HEK293 (cell line): ENCODE results near the gene SUPT3H.

ENCODE experiments used
- CTCF ChIA-PET: fragments of 350-600 bp; formaldehyde crosslinking; extraction: SDS; loops from one replicate; lab custom pipeline; 2021; ENCODE audit warnings: antibody characterized with exemption; lab: Yijun Ruan, JAX
- POLR2A ChIA-PET: fragments of 300-600 bp; formaldehyde crosslinking; extraction: SDS; loops from one replicate; lab custom pipeline; 2020; ENCODE audit warnings: antibody characterized with exemption, inconsistent platforms; lab: Yijun Ruan, JAX
- H3K27ac ChIP-seq: fragments of 200-500 bp; sonication (Bioruptor generic); 2 replicates; pipeline ENCODE4 v1.5.1; 2014; ENCODE audit warnings: low read depth, low read length, control low read depth, inconsistent platforms; ENCODE audit errors: extremely low read depth
- H3K36me3 ChIP-seq, 2 experiments: fragments of 200-500 bp in 1 of 2; sonication (Bioruptor generic) in 1 of 2; 1 replicate in 1 of 2; 2 replicates in 1 of 2; pipeline ENCODE4 v1.5.1; 2014 to 2017; ENCODE audit warnings: inconsistent platforms in 2 of 2, low read length in 2 of 2; ENCODE audit not compliant: control insufficient read depth in 2 of 2, insufficient read depth in 1 of 2
- H3K4me1 ChIP-seq: fragments of 200-500 bp; sonication (Bioruptor generic); 2 replicates; pipeline ENCODE4 v1.5.1; 2014; ENCODE audit warnings: mild to moderate bottlenecking, low read length, inconsistent platforms; ENCODE audit not compliant: control insufficient read depth, insufficient read depth
- H3K4me3 ChIP-seq: 2 replicates; pipeline ENCODE4 v1.5.1; 2011; ENCODE audit warnings: low read depth, mild to moderate bottlenecking, control low read depth, low read length, moderate library complexity
- H3K9me3 ChIP-seq: fragments of 200-500 bp; sonication (Bioruptor generic); 2 replicates; pipeline ENCODE4 v1.5.1; 2014; ENCODE audit warnings: low read depth, low read length, inconsistent platforms; ENCODE audit not compliant: control insufficient read depth, insufficient read depth
- ATF2 ChIP-seq: fragments of 450-650 bp; formaldehyde crosslinking; IDR thresholded peaks from 2 replicates; pipeline ENCODE4 v1.5.1; 2016; ENCODE audit warnings: missing biosample characterization, missing genetic modification characterization, low read depth
- ELK4 ChIP-seq: IDR thresholded peaks from 2 replicates; pipeline ENCODE4 v1.6.1; 2011; ENCODE audit warnings: mild to moderate bottlenecking, low read depth, low read length, borderline replicate concordance
- SP3 ChIP-seq: fragments of 450-650 bp; formaldehyde crosslinking; IDR thresholded peaks from 2 replicates; pipeline ENCODE4 v1.5.1; 2016; ENCODE audit warnings: missing biosample characterization, missing genetic modification characterization
- ZBTB21 ChIP-seq: fragments of 450-650 bp; formaldehyde crosslinking; IDR thresholded peaks from 2 replicates; pipeline ENCODE4 v1.5.1; 2017; ENCODE audit warnings: missing biosample characterization, missing genetic modification characterization
- ZFP69B ChIP-seq: fragments of 450-650 bp; formaldehyde crosslinking; IDR thresholded peaks from 2 replicates; pipeline ENCODE4 v1.5.1; 2016; ENCODE audit warnings: missing biosample characterization, missing genetic modification characterization
- ZNF155 ChIP-seq: fragments of 450-650 bp; formaldehyde crosslinking; IDR thresholded peaks from 2 replicates; pipeline ENCODE4 v1.5.1; 2016; ENCODE audit warnings: missing biosample characterization, missing genetic modification characterization
- ZNF26 ChIP-seq: fragments of 450-650 bp; formaldehyde crosslinking; IDR thresholded peaks from 2 replicates; pipeline ENCODE4 v1.5.1; 2016; ENCODE audit warnings: missing biosample characterization, missing genetic modification characterization
- ZNF280C ChIP-seq: fragments of 450-650 bp; formaldehyde crosslinking; IDR thresholded peaks from 2 replicates; pipeline ENCODE4 v1.5.1; 2016; ENCODE audit warnings: missing biosample characterization, missing genetic modification characterization
- ZNF302 ChIP-seq: fragments of 450-650 bp; formaldehyde crosslinking; IDR thresholded peaks from 2 replicates; pipeline ENCODE4 v1.5.1; 2016; ENCODE audit warnings: missing biosample characterization, missing genetic modification characterization, low read depth
- ZNF354C ChIP-seq: fragments of 450-650 bp; formaldehyde crosslinking; IDR thresholded peaks from 2 replicates; pipeline ENCODE4 v1.5.1; 2016; ENCODE audit warnings: missing biosample characterization, missing genetic modification characterization, low read depth, borderline replicate concordance
- ZNF449 ChIP-seq: fragments of 450-650 bp; formaldehyde crosslinking; IDR thresholded peaks from 2 replicates; pipeline ENCODE4 v1.5.1; 2017; ENCODE audit warnings: missing biosample characterization, mild to moderate bottlenecking, missing genetic modification characterization, moderate library complexity
- ZNF530 ChIP-seq: fragments of 450-650 bp; formaldehyde crosslinking; IDR thresholded peaks from 2 replicates; pipeline ENCODE4 v1.5.1; 2016; ENCODE audit warnings: low read depth, missing biosample characterization, missing genetic modification characterization
- ZNF544 ChIP-seq: fragments of 450-650 bp; formaldehyde crosslinking; IDR thresholded peaks from 2 replicates; pipeline ENCODE4 v1.5.0; 2017; ENCODE audit warnings: missing biosample characterization, missing genetic modification characterization
- ZNF561 ChIP-seq: fragments of 450-650 bp; IDR thresholded peaks from 2 replicates; pipeline ENCODE4 v1.5.1; 2018; ENCODE audit warnings: missing biosample characterization, missing genetic modification characterization, borderline replicate concordance
- ZNF600 ChIP-seq: fragments of 450-650 bp; formaldehyde crosslinking; IDR thresholded peaks from 2 replicates; pipeline ENCODE4 v1.5.1; 2016; ENCODE audit warnings: missing biosample characterization, missing genetic modification characterization
- ZNF623 ChIP-seq: fragments of 450-650 bp; formaldehyde crosslinking; IDR thresholded peaks from 2 replicates; pipeline ENCODE4 v1.5.1; 2016; ENCODE audit warnings: missing biosample characterization, missing genetic modification characterization
- ZNF629 ChIP-seq: fragments of 450-650 bp; formaldehyde crosslinking; IDR thresholded peaks from 2 replicates; pipeline ENCODE4 v1.5.1; 2017; ENCODE audit warnings: missing biosample characterization, missing genetic modification characterization
- ZNF664 ChIP-seq: fragments of 450-650 bp; formaldehyde crosslinking; IDR thresholded peaks from 2 replicates; pipeline ENCODE4 v1.5.1; 2016; ENCODE audit warnings: missing biosample characterization, missing genetic modification characterization
- ZNF677 ChIP-seq: fragments of 450-650 bp; IDR thresholded peaks from 2 replicates; pipeline ENCODE4 v1.5.0; 2018; ENCODE audit warnings: missing biosample characterization, mild to moderate bottlenecking, missing genetic modification characterization, moderate library complexity
- ZNF701 ChIP-seq: fragments of 450-650 bp; formaldehyde crosslinking; IDR thresholded peaks from 2 replicates; pipeline ENCODE4 v1.5.1; 2016; ENCODE audit warnings: missing biosample characterization, missing genetic modification characterization
- ZNF76 ChIP-seq: fragments of 450-650 bp; formaldehyde crosslinking; IDR thresholded peaks from 2 replicates; pipeline ENCODE4; 2016; ENCODE audit warnings: low read depth, missing biosample characterization, missing genetic modification characterization, borderline replicate concordance
- ZNF777 ChIP-seq: fragments of 450-650 bp; formaldehyde crosslinking; IDR thresholded peaks from 2 replicates; pipeline ENCODE4 v1.5.1; 2017; ENCODE audit warnings: missing biosample characterization, missing genetic modification characterization, borderline replicate concordance
- ZSCAN18 ChIP-seq: fragments of 450-650 bp; formaldehyde crosslinking; IDR thresholded peaks from 2 replicates; pipeline ENCODE4 v1.5.1; 2016; ENCODE audit warnings: missing biosample characterization, missing genetic modification characterization

Gene SUPT3H

GRCh38 chr6:45132059-45132458 lies 245.7 kb downstream of the SUPT3H start (continued):
- TF ChIP-seq ZNF280C (no peak), SP3 (tag by site-specific recombination) (no peak), ZSCAN18 (tag by site-specific recombination) (no peak)
- TF ChIP-seq, all 188 proteins: peak for 0

- Histone ChIP-seq H3K36me3 (no peaks in the 10 kb centered on the region), H3K4me1 (no peaks in the 10 kb centered on the region), H3K9me3 (no peaks in the 10 kb centered on the region), H3K4me3 (no peak overlapping the region), H3K27ac (no peak overlapping the region)
- ChIA-PET CTCF (no interaction called here), POLR2A (interaction anchor here (0.7 kb wide), 1 partner anchor 291 kb away, joined by 3 read pairs; no protein-coding TSS in a partner anchor)
- TF ChIP-seq ZNF449 (tag by site-specific recombination) = no peak
- no peak for TF ChIP-seq ZNF530 (tag by site-specific recombination)
- TF ChIP-seq ZNF302 (tag by site-specific recombination) = no peak
- no peak for TF ChIP-seq ZFP69B (tag by site-specific recombination)
- no peak for TF ChIP-seq ZNF677 (tag by site-specific recombination)
- no peak for TF ChIP-seq ZNF561 (tag by site-specific recombination)
- TF ChIP-seq ZNF76 (tag by site-specific recombination) = no peak
- TF ChIP-seq ZNF777 (tag by site-specific recombination) = no peak
- no peak for TF ChIP-seq ZNF354C (tag by site-specific recombination)
- no peak for TF ChIP-seq ZNF623 (tag by site-specific recombination)
- no peak for TF ChIP-seq ZNF600 (tag by site-specific recombination)
- TF ChIP-seq ZNF544 (tag by site-specific recombination) = no peak
- no peak for TF ChIP-seq ELK4
- no peak for TF ChIP-seq ZNF155
Measured at GRCh38 chr6:45129051-45129450, 248.7 kb downstream of the SUPT3H start.

- CTCF ChIA-PET = no interaction called here
Measured at GRCh38 chr6:45127185-45127584, 250.5 kb downstream of the SUPT3H start.

More at GRCh38 chr6:45127185-45127584, 250.5 kb downstream of the SUPT3H start:
- TF ChIP-seq ZNF664 (tag by site-specific recombination) (0 out of 2 replicates have a peak, but pooled peaks have one; percentile 32), ZNF26 (no peak), ATF2 (tag by site-specific recombination) (peak; percentile 70), ZBTB21 (tag by site-specific recombination) (0 out of 2 replicates have a peak, but pooled peaks have one; percentile 46), ZNF629 (tag by site-specific recombination) (peak; percentile 53), ZNF701 (tag by site-specific recombination) (no peak)
- Histone ChIP-seq H3K4me3 (no peak overlapping the region), H3K36me3 (no peaks in the 10 kb centered on the region), H3K9me3 (no peaks in the 10 kb centered on the region), H3K4me1 (no peaks in the 10 kb centered on the region), H3K27ac (no peak overlapping the region)
- POLR2A ChIA-PET = no interaction called here
